Stimulated activated naive CD8-positive, alpha-beta T cell treated with anti-CD3 and anti-CD28 coated beads, Interleukin-15, amount 100 ng/mL, for 72 hours (primary cell): ENCODE measurements around the gene NKAIN2.

Experiments
- ATAC-seq: fragments of 150-1000 bp; cut with Tn5 transposase; 2 replicates; pipeline ENCODE4 v1.10.0; 2021; ENCODE audit warnings: mild to moderate bottlenecking, moderate library complexity
- DNase-seq, 2 donors: peaks; one replicate each; pipeline ENCODE4 v3.0.0; 2021 to 2022
- H3K27ac Mint-ChIP-seq, 2 donors: one replicate each; pipeline ENCODE4 v1.8.0; 2022; ENCODE audit warnings: mild to moderate bottlenecking in 2 of 2, mixed read lengths in 2 of 2, moderate library complexity in 2 of 2
- H3K27me3 Mint-ChIP-seq: one replicate; pipeline ENCODE4 v1.8.0; 2022; ENCODE audit warnings: mixed read lengths
- H3K4me1 Mint-ChIP-seq: one replicate; pipeline ENCODE4 v1.8.0; 2022; ENCODE audit warnings: mild to moderate bottlenecking, mixed read lengths
- H3K4me3 Mint-ChIP-seq, 2 donors: one replicate each; pipeline ENCODE4 v1.8.0; 2022; ENCODE audit warnings: mild to moderate bottlenecking in 2 of 2, mixed read lengths in 2 of 2, moderate library complexity in 1 of 2
- H3K9me3 Mint-ChIP-seq, 2 donors: one replicate each; pipeline ENCODE4 v1.8.0; 2022; ENCODE audit warnings: mixed read lengths in 2 of 2

Gene NKAIN2

DNA sequence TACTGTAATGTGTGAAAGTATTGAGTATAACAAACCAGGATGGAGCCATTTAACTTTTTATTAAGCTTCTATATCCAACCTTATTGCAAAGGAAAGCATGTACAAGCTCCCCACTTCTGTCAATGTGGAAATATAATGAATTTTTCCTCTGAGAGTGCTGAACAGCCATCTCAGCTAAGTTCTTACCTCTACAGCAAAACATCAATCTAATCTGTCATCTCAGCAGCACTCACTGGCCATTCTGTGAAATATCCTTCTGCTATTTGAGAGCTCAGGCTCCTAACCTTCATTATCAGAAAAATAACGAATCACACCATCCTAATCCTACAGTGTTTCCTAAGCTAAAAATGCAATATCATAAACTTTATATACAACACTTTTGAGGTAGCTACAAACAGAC is 964.6 kb downstream of the NKAIN2 start:
- no peak for DNase-seq
- ATAC-seq, result no peak
- Mint-ChIP-seq H3K27ac (no peak overlapping the region), H3K4me1 (no peaks in the 10 kb centered on the region), H3K9me3 (no peaks in the 10 kb centered on the region), H3K4me3 (no peak overlapping the region), H3K27me3 (no peaks in the 10 kb centered on the region)

DNA sequence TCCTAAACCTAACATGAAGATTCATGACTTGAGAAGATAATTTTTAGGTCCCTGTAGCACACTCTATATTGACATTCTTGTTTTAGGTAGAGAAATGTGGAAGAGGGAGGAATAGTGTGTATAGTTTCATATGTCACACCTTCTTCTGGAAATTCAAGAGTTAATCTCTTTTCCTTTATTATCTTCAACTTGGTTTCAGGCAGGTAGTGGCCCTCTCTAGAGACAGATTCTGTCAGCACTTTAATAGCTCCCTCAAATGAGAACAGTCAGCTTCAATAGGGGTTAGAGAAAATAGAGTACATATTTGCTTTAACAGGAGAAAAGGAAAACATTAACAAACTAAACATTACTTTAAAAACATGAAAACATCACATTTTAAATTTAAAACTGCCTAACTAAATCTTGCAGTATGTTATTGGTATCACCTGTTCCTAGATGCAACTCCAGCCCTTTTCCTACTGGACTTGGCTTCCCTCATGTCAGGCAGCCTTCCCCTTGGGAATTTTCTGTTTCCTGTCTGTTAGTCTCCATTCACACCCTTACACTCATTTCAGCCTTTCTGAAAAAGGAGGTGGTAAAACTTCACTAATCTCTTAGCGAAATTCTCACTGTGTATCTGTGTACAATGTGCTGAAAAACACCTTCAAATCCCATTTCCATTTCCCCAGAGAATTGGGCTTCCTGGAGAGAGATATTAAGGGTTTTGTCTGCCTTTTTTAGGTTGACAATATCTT is 966.3 kb downstream of the NKAIN2 start:
- no peak for ATAC-seq
- Mint-ChIP-seq H3K4me3 (no peak overlapping the region), H3K4me1 (no peaks in the 10 kb centered on the region), H3K9me3 (no peaks in the 10 kb centered on the region), H3K27me3 (no peaks in the 10 kb centered on the region), H3K27ac (no peak overlapping the region)
- DNase-seq, result no peak

DNA sequence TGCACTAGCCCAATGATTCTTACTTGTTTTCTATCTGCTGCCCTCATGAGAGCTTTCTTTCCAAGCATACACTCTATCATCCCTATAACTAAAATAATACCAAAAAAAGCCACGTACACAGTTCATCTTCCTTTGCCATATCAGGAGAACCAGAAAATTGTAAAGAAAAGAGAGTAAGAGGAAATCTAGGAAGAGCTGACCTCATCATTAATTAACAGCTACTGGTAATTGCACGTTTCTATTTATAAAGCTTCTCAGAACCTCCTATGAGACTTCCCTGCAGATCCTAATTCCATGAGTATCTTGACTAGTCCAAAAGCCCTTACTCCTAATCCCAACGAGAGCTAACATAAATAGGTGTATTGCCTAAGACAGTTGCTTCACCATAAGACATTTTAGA is 967.1 kb downstream of the NKAIN2 start:
- no peak for DNase-seq
- no peaks in the 10 kb centered on the region for H3K4me1 Mint-ChIP-seq
- no peaks in the 10 kb centered on the region for H3K9me3 Mint-ChIP-seq
- H3K4me3 Mint-ChIP-seq, result no peak overlapping the region
- ATAC-seq, result no peak
- no peak overlapping the region for H3K27ac Mint-ChIP-seq
- H3K27me3 Mint-ChIP-seq, result no peaks in the 10 kb centered on the region

DNA sequence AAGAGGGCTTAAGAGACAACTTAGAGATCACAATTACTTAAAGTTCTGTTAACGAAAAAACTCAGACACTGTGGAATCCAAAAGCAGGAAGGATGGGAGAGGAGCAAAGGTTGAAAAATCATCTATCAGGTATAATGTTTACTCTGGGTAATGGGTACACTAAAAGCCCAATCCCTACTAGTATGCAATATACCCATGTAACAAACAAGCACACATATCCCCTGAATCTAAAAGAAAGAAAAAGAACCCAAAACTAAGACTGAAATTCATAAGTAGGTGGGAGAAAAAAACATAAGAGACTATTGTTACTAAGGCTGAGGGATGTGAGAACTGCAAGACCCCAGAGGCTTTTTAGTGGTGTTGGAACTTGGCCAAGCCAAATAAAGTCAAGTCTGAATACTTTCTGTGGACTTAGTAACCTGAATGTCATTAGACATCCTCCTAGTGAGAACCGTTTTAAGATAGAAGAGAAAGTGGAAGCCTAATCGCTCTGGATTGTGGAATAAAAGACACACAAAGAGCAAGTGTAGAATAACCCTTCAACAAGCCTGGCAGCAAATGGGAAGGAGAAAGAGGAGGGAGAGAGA is 969.2 kb downstream of the NKAIN2 start:
- Mint-ChIP-seq H3K9me3 (no peaks in the 10 kb centered on the region), H3K27ac (no peak overlapping the region), H3K27me3 (no peaks in the 10 kb centered on the region), H3K4me3 (no peak overlapping the region), H3K4me1 (no peaks in the 10 kb centered on the region)
- DNase-seq (no peak), ATAC-seq (no peak)

DNA sequence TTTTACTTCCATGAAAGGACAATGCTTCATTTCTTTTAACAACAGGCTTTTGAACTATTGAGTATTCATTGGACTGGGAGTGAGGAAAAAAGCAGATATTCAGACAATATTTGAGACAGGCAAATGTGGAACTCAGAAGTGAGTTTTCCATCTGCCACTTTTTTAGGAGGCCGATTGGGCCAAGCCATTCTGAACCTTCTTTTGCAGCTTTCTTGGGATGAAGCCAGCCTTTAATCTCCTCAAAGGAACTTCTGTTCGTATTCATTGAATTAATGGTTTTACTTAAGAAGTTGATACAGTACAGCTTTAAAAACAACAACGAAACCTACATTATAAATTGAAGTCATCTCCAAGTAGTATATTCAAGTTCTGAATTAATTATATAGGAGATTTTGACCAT is 971.5 kb downstream of the NKAIN2 start:
- H3K27ac Mint-ChIP-seq, result no peak overlapping the region
- H3K9me3 Mint-ChIP-seq, result no peaks in the 10 kb centered on the region
- ATAC-seq (no peak), DNase-seq (no peak)
- no peaks in the 10 kb centered on the region for H3K27me3 Mint-ChIP-seq
- no peaks in the 10 kb centered on the region for H3K4me1 Mint-ChIP-seq
- no peak overlapping the region for H3K4me3 Mint-ChIP-seq

DNA sequence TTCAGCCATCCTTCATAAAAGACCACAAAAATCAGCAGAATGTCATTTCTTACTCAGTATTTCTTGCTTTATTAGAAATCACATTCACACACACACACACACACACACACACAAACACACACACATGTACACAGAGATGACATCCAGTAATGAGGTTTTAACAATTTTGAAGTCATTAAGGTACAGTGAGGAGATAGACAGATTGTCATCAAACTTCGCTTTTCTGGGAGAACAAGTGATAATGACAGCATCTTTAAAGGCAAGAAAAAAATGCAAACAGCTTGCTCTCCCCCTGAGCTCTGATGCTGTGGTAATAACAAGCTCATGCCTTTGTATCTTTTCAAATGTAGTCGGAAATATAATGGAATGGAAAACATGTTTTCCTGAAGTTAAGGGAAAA is 974.2 kb downstream of the NKAIN2 start:
- ATAC-seq (no peak), DNase-seq (no peak)
- no peaks in the 10 kb centered on the region for H3K27me3 Mint-ChIP-seq
- no peaks in the 10 kb centered on the region for H3K4me1 Mint-ChIP-seq
- H3K27ac Mint-ChIP-seq, result no peak overlapping the region
- no peaks in the 10 kb centered on the region for H3K9me3 Mint-ChIP-seq
- no peak overlapping the region for H3K4me3 Mint-ChIP-seq

DNA sequence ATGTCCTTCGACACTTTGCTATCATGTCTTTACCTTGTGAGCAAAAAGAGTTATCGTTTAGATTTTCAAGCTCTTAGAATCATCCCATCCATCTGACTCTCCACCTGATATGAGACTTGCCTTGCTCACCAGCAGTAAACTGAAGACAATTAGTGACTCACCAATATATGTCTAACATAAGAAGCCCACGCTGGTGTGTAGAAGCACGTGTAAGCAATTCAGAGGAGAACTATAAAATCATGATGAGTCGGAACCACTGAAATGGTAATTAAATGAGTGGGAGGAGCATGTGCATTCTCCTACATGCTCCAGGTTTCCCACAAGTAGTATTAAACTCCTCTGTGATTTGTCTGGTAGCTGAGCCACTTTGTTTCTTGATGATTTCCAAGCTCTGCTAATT is 977.0 kb downstream of the NKAIN2 start:
- no peaks in the 10 kb centered on the region for H3K9me3 Mint-ChIP-seq
- no peaks in the 10 kb centered on the region for H3K4me1 Mint-ChIP-seq
- H3K27me3 Mint-ChIP-seq, result no peaks in the 10 kb centered on the region
- DNase-seq (no peak), ATAC-seq (no peak)
- no peak overlapping the region for H3K4me3 Mint-ChIP-seq
- no peak overlapping the region for H3K27ac Mint-ChIP-seq

DNA sequence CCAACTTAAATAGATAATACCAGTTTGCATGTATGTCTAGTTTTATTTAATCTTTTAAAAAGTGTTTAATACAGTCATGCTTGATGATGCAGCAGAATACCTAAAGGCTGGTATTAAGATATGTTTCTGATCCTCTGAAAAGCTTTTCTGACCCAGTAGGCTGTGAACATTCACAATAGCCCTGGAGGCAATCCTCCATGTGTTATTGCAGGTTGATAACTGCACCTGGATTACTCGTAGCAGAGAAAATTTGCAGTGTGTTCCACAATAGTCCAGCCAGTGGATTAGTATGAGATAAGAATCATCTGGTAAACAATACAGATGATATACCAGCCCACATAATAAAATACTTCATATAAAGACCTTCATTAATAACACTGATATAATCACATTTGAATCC is 979.7 kb downstream of the NKAIN2 start:
- Mint-ChIP-seq H3K27ac (peak overlapping the region in 1 of 2 donors; percentile 27), H3K27me3 (peaks cover 5% of the 10 kb centered on the region), H3K9me3 (no peaks in the 10 kb centered on the region), H3K4me1 (no peaks in the 10 kb centered on the region), H3K4me3 (no peak overlapping the region)
- no peak for ATAC-seq
- no peak for DNase-seq

DNA sequence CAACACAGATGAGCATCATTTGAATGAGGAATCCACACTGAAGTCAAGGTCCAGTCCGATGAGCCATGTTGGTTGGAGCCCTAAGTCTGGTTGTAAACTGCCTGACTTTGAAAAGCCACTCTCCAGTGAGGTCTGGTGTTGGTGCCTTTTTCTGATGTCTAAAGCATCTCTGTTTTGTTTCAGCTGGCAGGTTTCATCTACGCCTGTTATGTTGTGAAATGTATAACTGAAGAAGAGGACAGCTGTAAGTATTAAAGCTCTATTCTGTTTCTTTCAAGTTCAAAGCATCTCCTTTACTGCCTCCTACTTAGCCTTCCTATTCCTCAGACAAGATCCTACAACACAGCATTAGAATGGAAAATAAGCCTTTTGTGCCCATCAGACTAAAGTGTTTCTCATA is 987.5 kb downstream of the NKAIN2 start:
- no peak overlapping the region for H3K27ac Mint-ChIP-seq
- peaks cover 8% of the 10 kb centered on the region for H3K27me3 Mint-ChIP-seq
- H3K9me3 Mint-ChIP-seq, result no peaks in the 10 kb centered on the region
- no peak overlapping the region for H3K4me3 Mint-ChIP-seq
- ATAC-seq (no peak), DNase-seq (no peak)
- no peaks in the 10 kb centered on the region for H3K4me1 Mint-ChIP-seq

DNA sequence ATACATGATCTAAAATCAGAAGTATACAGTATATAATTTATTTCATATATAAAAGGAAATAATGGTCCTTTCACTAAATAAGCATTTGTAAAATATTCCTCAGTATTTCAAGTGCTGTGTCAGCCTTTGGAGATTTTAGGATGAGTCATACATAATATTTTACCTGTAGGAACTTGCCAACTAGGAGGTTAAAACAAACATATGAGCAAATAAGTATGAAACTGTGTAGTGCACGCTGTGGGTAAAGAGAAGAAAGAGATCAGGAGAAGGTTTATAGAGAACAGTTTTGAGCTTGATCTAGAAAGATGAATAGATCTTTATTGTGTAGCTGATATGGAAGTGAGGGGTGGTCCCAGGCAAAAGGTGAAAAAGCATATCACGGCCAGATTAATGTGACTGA is 988.7 kb downstream of the NKAIN2 start:
- H3K27ac Mint-ChIP-seq, result no peak overlapping the region
- no peak for ATAC-seq
- DNase-seq, result no peak
- no peak overlapping the region for H3K4me3 Mint-ChIP-seq
- H3K27me3 Mint-ChIP-seq, result peaks cover 8% of the 10 kb centered on the region
- H3K9me3 Mint-ChIP-seq, result no peaks in the 10 kb centered on the region
- no peaks in the 10 kb centered on the region for H3K4me1 Mint-ChIP-seq

DNA sequence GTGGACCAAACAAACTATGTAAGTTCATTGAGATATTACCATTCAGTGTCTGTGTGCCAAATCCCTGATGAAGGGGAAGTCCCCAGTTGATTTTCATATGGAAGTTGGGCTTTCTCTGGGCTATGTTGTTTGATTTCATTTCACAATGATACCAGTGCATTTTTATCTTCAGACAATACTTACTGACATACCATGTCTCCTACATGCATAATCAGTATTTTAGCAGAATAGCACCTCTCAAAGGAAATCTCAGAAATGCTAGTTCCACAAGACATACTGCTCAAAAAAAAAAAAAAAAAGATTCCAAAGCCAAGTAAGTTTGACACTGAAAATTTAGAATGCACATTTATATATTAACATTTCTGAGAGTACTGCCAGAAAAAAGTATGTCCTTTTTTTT is 989.7 kb downstream of the NKAIN2 start:
- Mint-ChIP-seq H3K4me3 (no peak overlapping the region), H3K27ac (no peak overlapping the region), H3K9me3 (no peaks in the 10 kb centered on the region), H3K27me3 (peaks cover 2% of the 10 kb centered on the region), H3K4me1 (no peaks in the 10 kb centered on the region)
- DNase-seq, result no peak
- no peak for ATAC-seq

DNA sequence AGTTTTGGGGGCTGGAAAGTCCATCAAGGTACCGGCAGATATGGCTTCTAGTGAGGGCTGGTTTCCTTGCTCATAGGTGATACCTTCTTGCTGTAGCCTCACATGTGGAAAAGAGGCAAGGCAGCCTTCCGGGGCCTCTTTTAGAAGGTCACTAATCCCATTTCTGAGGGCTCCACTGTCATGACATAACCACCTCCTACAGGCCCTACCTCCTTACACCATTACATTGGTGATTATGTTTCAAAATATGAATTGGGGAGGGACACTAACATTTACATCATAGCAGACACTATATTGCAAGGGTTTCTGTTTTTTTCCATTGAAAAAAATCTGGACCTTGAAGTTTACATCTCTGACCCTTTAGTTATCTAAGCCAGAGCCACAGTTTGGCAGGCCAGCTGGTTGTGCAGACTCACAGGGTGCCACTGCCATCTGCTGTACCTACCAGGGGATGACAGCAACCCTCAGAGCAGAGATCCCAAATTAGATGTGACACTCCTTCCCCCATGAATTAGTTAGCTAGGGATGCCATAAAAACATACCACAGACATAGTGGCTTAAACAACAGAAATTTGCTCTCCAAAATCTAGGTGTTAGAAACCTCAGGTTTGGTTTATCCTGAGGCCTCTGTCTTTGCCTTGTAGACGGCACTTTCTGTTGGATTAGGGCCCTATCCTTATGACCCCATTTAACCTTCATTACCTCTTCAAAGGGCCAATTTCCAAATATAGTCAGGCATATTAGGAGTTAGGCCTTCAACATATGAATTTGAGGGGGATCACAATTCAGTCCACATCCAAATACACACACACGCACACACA is 992.2 kb downstream of the NKAIN2 start:
- H3K4me3 Mint-ChIP-seq, result no peak overlapping the region
- ATAC-seq (peak; percentile 52), DNase-seq (peak in 1 of 2 donors; percentile 6)
- H3K9me3 Mint-ChIP-seq, result no peaks in the 10 kb centered on the region
- no peak overlapping the region for H3K27ac Mint-ChIP-seq
- no peaks in the 10 kb centered on the region for H3K4me1 Mint-ChIP-seq
- peaks cover 17% of the 10 kb centered on the region for H3K27me3 Mint-ChIP-seq

DNA sequence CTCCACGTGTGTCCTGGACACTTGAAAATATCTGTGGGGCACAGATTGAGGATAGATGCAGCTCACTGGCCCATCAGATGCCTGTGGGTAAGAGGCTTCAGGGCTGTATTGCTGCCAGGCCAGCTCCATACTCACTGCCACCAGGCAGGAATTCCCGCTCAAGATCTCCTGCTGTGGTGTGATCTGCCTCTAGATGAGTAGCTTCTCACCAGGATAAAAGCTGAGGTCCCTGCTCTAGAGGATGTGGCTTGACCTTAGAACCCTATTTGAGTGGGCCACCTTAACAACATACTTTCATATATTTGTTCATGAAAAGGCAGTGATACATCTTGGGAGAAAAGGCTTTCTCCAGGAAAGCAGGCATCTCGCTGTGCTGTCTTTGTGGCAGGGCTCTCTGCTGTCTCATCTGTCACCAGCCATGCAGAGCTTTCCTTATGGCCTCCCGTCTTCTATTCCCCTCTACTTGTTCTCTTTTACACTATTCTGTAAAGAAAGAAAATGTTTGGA is 992.9 kb downstream of the NKAIN2 start:
- no peak overlapping the region for H3K27ac Mint-ChIP-seq
- H3K9me3 Mint-ChIP-seq, result no peaks in the 10 kb centered on the region
- DNase-seq, result no peak
- H3K4me3 Mint-ChIP-seq, result no peak overlapping the region
- H3K4me1 Mint-ChIP-seq, result no peaks in the 10 kb centered on the region
- ATAC-seq, result no peak
- peaks cover 17% of the 10 kb centered on the region for H3K27me3 Mint-ChIP-seq

DNA sequence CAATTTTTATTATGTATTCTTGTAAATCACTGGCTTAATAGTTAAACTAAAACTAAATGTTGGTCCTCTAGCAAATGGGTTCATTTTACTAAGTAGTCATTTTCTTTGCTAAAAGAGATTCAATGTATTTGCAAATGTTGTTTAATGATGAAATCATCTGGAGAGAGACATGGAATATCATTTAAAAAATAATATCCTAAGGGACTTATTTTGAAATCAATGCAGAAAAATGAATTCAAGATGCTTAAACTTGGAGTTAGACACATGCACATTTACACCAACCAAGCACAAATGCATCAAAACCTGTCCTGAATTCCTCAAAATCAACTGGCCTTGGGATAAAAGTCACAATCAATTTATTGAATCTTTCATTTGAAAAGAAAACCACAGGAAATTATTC is 993.6 kb downstream of the NKAIN2 start:
- H3K27me3 Mint-ChIP-seq, result peaks cover 17% of the 10 kb centered on the region
- H3K9me3 Mint-ChIP-seq, result no peaks in the 10 kb centered on the region
- DNase-seq (no peak), ATAC-seq (no peak)
- no peak overlapping the region for H3K27ac Mint-ChIP-seq
- no peaks in the 10 kb centered on the region for H3K4me1 Mint-ChIP-seq
- no peak overlapping the region for H3K4me3 Mint-ChIP-seq

DNA sequence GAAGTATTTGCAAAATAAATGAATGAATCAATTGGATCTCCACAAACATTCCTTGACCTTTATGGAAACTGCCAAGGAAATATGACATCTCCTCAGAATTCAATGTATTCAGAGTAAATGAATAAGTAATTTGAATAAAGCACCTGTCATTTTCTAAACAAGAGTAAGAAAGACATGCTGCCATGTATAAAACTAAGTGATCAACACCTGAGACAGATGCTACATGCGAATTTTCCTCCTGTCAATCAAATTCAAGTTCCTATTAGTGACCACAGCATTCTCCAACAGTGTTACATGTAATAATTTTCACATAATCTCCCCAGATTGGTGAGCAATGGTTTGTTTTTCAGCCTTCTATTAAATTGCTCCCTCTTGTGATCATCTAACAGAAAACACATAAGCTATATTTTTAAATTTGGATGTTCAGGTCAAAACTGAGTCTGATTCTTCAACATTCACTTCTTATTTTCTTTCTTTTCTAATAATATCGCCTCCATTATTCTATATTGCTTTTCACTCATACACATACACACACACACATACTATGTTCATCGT is 995.4 kb downstream of the NKAIN2 start:
- Mint-ChIP-seq H3K4me1 (no peaks in the 10 kb centered on the region), H3K27ac (no peak overlapping the region), H3K27me3 (peaks cover 17% of the 10 kb centered on the region), H3K4me3 (no peak overlapping the region), H3K9me3 (no peaks in the 10 kb centered on the region)
- DNase-seq (no peak), ATAC-seq (no peak)

DNA sequence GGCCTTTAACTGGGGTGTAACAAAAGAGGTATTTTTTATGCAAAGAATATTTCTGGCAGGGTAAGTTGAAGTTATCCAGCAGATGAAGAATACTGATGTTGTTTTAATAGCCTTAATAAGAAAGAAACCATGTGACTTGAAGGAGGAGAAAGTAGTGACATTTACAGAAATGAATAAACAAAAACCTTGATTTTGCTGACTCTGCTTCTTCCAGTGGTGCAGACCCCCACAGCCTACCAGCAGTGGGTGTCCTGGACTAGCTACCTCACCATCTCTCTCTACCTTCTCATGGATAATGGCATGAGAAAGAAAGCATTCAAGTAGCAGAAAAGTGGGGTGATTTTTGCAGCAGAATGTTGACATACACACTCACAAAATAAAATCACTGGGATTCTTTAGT is 996.0 kb downstream of the NKAIN2 start:
- no peaks in the 10 kb centered on the region for H3K4me1 Mint-ChIP-seq
- DNase-seq, result no peak
- no peaks in the 10 kb centered on the region for H3K9me3 Mint-ChIP-seq
- no peak for ATAC-seq
- H3K4me3 Mint-ChIP-seq, result no peak overlapping the region
- no peak overlapping the region for H3K27ac Mint-ChIP-seq
- H3K27me3 Mint-ChIP-seq, result peaks cover 17% of the 10 kb centered on the region
